Esophagus muscularis mucosa (tissue), 4 donors: Measurements from ENCODE around the gene SLC13A2. TPM values are rescaled to one million over a fixed set of nuclear protein-coding genes. Genes with fewer than 3 reads are reported as not detected.

ENCODE experiments used
- DNase-seq: peaks from one replicate; pipeline ENCODE4 v3.0.0-alpha.2; 2017; ENCODE audit errors: extremely low spot score
- H3K27ac ChIP-seq, 4 donors: fragments of 200-600 bp; sonication (generic); replicated peaks in 1 of 4; 1 replicate in 3 of 4; 2 replicates in 1 of 4; pipeline ENCODE4 v1.5.1; 2016 to 2019; ENCODE audit warnings: mild to moderate bottlenecking in 1 of 4
- H3K27me3 ChIP-seq, 4 donors: fragments of 200-600 bp; sonication (generic); one replicate each; pipeline versions ENCODE4 v1.5.1 to v1.6.0; 2016 to 2019
- H3K36me3 ChIP-seq, 4 donors: fragments of 200-600 bp; sonication (generic); one replicate each; pipeline ENCODE4 v1.5.1; 2016 to 2019
- H3K4me1 ChIP-seq, 4 donors: fragments of 200-600 bp; sonication (generic); one replicate each; pipeline ENCODE4 v1.5.1; 2016 to 2019
- H3K4me3 ChIP-seq, 4 donors: fragments of 200-600 bp; sonication (generic); 1 replicate in 2 of 4; 2 replicates in 2 of 4; pipeline ENCODE4 v1.5.1; 2016 to 2019; ENCODE audit warnings: mild to moderate bottlenecking in 4 of 4, moderate library complexity in 1 of 4
- H3K9me3 ChIP-seq, 4 donors: fragments of 200-600 bp; sonication (generic); 1 replicate in 3 of 4; 2 replicates in 1 of 4; pipeline ENCODE4 v1.5.1; 2016 to 2019
- CTCF ChIP-seq, 3 experiments: fragments of 200-600 bp in 2 of 3; fragments of 450-650 bp in 1 of 3; sonication (generic) in 2 of 3; IDR thresholded peaks; one replicate each; pipeline ENCODE4 v1.5.1; 2017 to 2019; ENCODE audit warnings: antibody characterized with exemption in 3 of 3, mild to moderate bottlenecking in 2 of 3, moderate library complexity in 1 of 3
- EP300 ChIP-seq: sonication (generic); formaldehyde crosslinking; IDR thresholded peaks from one replicate; pipeline ENCODE4 v1.6.1; 2017; ENCODE audit warnings: antibody characterized with exemption
- POLR2A ChIP-seq: fragments of 450-650 bp; IDR thresholded peaks from one replicate; pipeline ENCODE4 v1.6.1; 2017; ENCODE audit warnings: antibody characterized with exemption, moderate library complexity, mild to moderate bottlenecking, low read depth
- POLR2AphosphoS5 ChIP-seq, 2 donors: sonication (generic); formaldehyde crosslinking; IDR thresholded peaks; one replicate each; pipeline ENCODE4 v1.6.1; 2017; ENCODE audit warnings: antibody characterized with exemption in 2 of 2
- WGBS: methylation state at CpG from one replicate; pipeline ENCODE4 v1.1.5; 2018; 5-methylcytosine and 5-hydroxymethylcytosine counted together
- intact Hi-C: fragments of 100-400 bp; cut with DNase I; formaldehyde crosslinking; loops from one replicate; pipeline ENCODE4 v1.15.1; 2023
- total RNA-seq, 4 donors: library from RNA; depleted of rRNA; stranded (reverse); fragments of >200 nt; gene quantifications; one replicate each; pipeline versions ENCODE4 v1.1.0 to v1.2.1, GENCODE V29; 2016

SLC13A2 gene
- total RNA-seq, 4 donors from 2014 or later, result not detected

GRCh38 chr17:28529013-28529400 lies 55.6 kb downstream of the SLC13A2 start:
- WGBS, result 76% methylated on average over 3 of the region's 3 CpGs
- Histone ChIP-seq H3K27ac (no peak overlapping the region), H3K36me3 (no peaks in the 10 kb centered on the region), H3K4me3 (no peak overlapping the region), H3K27me3 (peaks cover 0 to 28% (median 0%) of the 10 kb centered on the region in 4 donors), H3K4me1 (peaks cover 0 to 7% (median 7%) of the 10 kb centered on the region in 4 donors), H3K9me3 (no peaks in the 10 kb centered on the region)
- no peak for DNase-seq
- intact Hi-C loops, result no loop called here
- TF ChIP-seq POLR2AphosphoS5 (IDR thresholded peaks at IDR 0.05) (no peak), POLR2A (no peak), CTCF (IDR thresholded peaks at IDR 0.05) (no peak), EP300 (no peak)

- no peak for DNase-seq
- peaks cover 0 to 3% (median 3%) of the 10 kb centered on the region in 4 donors for H3K4me1 ChIP-seq
- no peak overlapping the region for H3K4me3 ChIP-seq
- 75% methylated on average over 4 of the region's 4 CpGs for WGBS
- TF ChIP-seq EP300, result no peak
- no peak for TF ChIP-seq POLR2A
- no peak for TF ChIP-seq POLR2AphosphoS5 (IDR thresholded peaks at IDR 0.05)
- TF ChIP-seq CTCF (IDR thresholded peaks at IDR 0.05), result no peak
- H3K27me3 ChIP-seq, result peaks cover 0 to 28% (median 0%) of the 10 kb centered on the region in 4 donors
- intact Hi-C loops, result no loop called here
- no peak overlapping the region for H3K27ac ChIP-seq
- no peaks in the 10 kb centered on the region for H3K9me3 ChIP-seq
- no peaks in the 10 kb centered on the region for H3K36me3 ChIP-seq
These were observed 56.8 kb downstream of the SLC13A2 start for GRCh38 chr17:28530250-28530649.

GRCh38 chr17:28530926-28531325 lies 57.5 kb downstream of the SLC13A2 start:
- H3K4me1 ChIP-seq, result no peaks in the 10 kb centered on the region
- no peak overlapping the region for H3K4me3 ChIP-seq
- no peak for DNase-seq
- peaks cover 0 to 28% (median 0%) of the 10 kb centered on the region in 4 donors for H3K27me3 ChIP-seq
- H3K36me3 ChIP-seq, result no peaks in the 10 kb centered on the region
- no peaks in the 10 kb centered on the region for H3K9me3 ChIP-seq
- no peak for TF ChIP-seq EP300
- no peak for TF ChIP-seq POLR2A
- no peak for TF ChIP-seq POLR2AphosphoS5 (IDR thresholded peaks at IDR 0.05)
- TF ChIP-seq CTCF (IDR thresholded peaks at IDR 0.05), result no peak
- 73% methylated on average over 7 of the region's 7 CpGs for WGBS
- intact Hi-C loops, result no loop called here
- no peak overlapping the region for H3K27ac ChIP-seq

GRCh38 chr17:28532050-28532960 lies 58.9 kb downstream of the SLC13A2 start:
- Histone ChIP-seq H3K27ac (no peak overlapping the region), H3K4me3 (no peak overlapping the region), H3K36me3 (no peaks in the 10 kb centered on the region), H3K27me3 (peaks cover 0 to 28% (median 0%) of the 10 kb centered on the region in 4 donors), H3K4me1 (no peaks in the 10 kb centered on the region), H3K9me3 (no peaks in the 10 kb centered on the region)
- intact Hi-C loops, result no loop called here
- 74% methylated on average over 7 of the region's 7 CpGs for WGBS
- no peak for TF ChIP-seq POLR2A
- TF ChIP-seq POLR2AphosphoS5 (IDR thresholded peaks at IDR 0.05), result no peak
- no peak for TF ChIP-seq CTCF (IDR thresholded peaks at IDR 0.05)
- no peak for TF ChIP-seq EP300
- no peak for DNase-seq
